Astrocyte (in vitro differentiated cells and primary cell): Measurements from ENCODE around the gene PPBP. TPM values are rescaled to one million over a fixed set of nuclear protein-coding genes. Genes with fewer than 3 reads are reported as not detected.
A peak's percentile ranks its signal among the peaks of the same experiment; 100 is the strongest.

Experiments
- DNase-seq: peaks from one replicate; pipeline ENCODE4 v3.0.0-alpha.2; 2010; ENCODE audit warnings: low read depth
- FAIRE-seq: peaks from 2 replicates; lab custom pipeline; 2011; peaks lifted over from hg19 to GRCh38; lab: Jason Lieb, UNC
- H2AFZ ChIP-seq: 2 replicates; pipeline ENCODE4 v1.6.0; 2012; ENCODE audit warnings: low read depth, low read length, inconsistent platforms
- H3K27ac ChIP-seq: 2 replicates; pipeline ENCODE4 v1.5.1; 2011; ENCODE audit warnings: low read depth, low read length, inconsistent platforms
- H3K27me3 ChIP-seq: 2 replicates; pipeline ENCODE4 v1.6.0; 2011; ENCODE audit warnings: low read length, inconsistent platforms; ENCODE audit not compliant: insufficient read depth
- H3K36me3 ChIP-seq: 2 replicates; pipeline ENCODE4 v1.5.1; 2011; ENCODE audit warnings: low read length, inconsistent platforms; ENCODE audit not compliant: insufficient read depth
- H3K4me1 ChIP-seq: 2 replicates; pipeline ENCODE4 v1.5.1; 2011; ENCODE audit warnings: low read length, inconsistent platforms; ENCODE audit not compliant: insufficient read depth
- H3K4me2 ChIP-seq: 2 replicates; pipeline ENCODE4 v1.6.0; 2012; ENCODE audit warnings: low read length, inconsistent platforms
- H3K4me3 ChIP-seq: 2 replicates; pipeline ENCODE4 v1.5.1; 2011; ENCODE audit warnings: low read depth, mild to moderate bottlenecking, low read length, inconsistent platforms; ENCODE audit not compliant: insufficient read depth
- H3K79me2 ChIP-seq: 2 replicates; pipeline ENCODE4 v1.6.0; 2012; ENCODE audit warnings: mild to moderate bottlenecking, low read length, inconsistent platforms; ENCODE audit not compliant: insufficient read depth
- H3K9ac ChIP-seq: 2 replicates; pipeline ENCODE4 v1.6.0; 2012; ENCODE audit warnings: mild to moderate bottlenecking, low read length, inconsistent platforms
- H3K9me3 ChIP-seq: 2 replicates; pipeline ENCODE4 v1.5.1; 2012; ENCODE audit warnings: low read depth, mild to moderate bottlenecking, low read length, inconsistent platforms; ENCODE audit not compliant: insufficient read depth
- H4K20me1 ChIP-seq: 2 replicates; pipeline ENCODE4 v1.6.0; 2012; ENCODE audit warnings: low read length, inconsistent platforms; ENCODE audit not compliant: insufficient read depth
- H3K27ac Mint-ChIP-seq: one replicate; pipeline ENCODE4 v1.8.0; 2021; ENCODE audit warnings: mild to moderate bottlenecking, mixed read lengths; ENCODE audit not compliant: unreplicated experiment
- H3K27me3 Mint-ChIP-seq: one replicate; pipeline ENCODE4 v1.8.0; 2021; ENCODE audit warnings: low read depth, mixed read lengths; ENCODE audit not compliant: unreplicated experiment
- H3K36me3 Mint-ChIP-seq: one replicate; pipeline ENCODE4 v1.8.0; 2021; ENCODE audit warnings: low read depth, mixed read lengths; ENCODE audit not compliant: unreplicated experiment
- H3K4me1 Mint-ChIP-seq: one replicate; pipeline ENCODE4 v1.8.0; 2021; ENCODE audit warnings: low read depth, mixed read lengths; ENCODE audit not compliant: unreplicated experiment
- H3K4me3 Mint-ChIP-seq: one replicate; pipeline ENCODE4 v1.8.0; 2021; ENCODE audit warnings: mild to moderate bottlenecking, moderate library complexity, mixed read lengths; ENCODE audit not compliant: unreplicated experiment
- H3K9me3 Mint-ChIP-seq: one replicate; pipeline ENCODE4 v1.8.0; 2021; ENCODE audit warnings: mild to moderate bottlenecking, mixed read lengths; ENCODE audit not compliant: unreplicated experiment
- EZH2 ChIP-seq: IDR thresholded peaks from 2 replicates; pipeline ENCODE4 v1.6.1; 2012; ENCODE audit warnings: mild to moderate bottlenecking, low read length, inconsistent platforms; ENCODE audit not compliant: insufficient read depth
- total RNA-seq: library from RNA; stranded (reverse); gene quantifications from 2 replicates; pipeline ENCODE4 v1.2.1, GENCODE V29; 2021
- TF ChIP-seq, protein P1 (sequence below): IDR thresholded peaks from 2 replicates; pipeline ENCODE4 v1.5.1; 2011; ENCODE audit warnings: low read depth, mild to moderate bottlenecking, inconsistent platforms, low read length, moderate library complexity; ENCODE audit not compliant: insufficient read depth

PPBP gene
- total RNA-seq, 1 donor from 2014 or later, result not detected

DNA sequence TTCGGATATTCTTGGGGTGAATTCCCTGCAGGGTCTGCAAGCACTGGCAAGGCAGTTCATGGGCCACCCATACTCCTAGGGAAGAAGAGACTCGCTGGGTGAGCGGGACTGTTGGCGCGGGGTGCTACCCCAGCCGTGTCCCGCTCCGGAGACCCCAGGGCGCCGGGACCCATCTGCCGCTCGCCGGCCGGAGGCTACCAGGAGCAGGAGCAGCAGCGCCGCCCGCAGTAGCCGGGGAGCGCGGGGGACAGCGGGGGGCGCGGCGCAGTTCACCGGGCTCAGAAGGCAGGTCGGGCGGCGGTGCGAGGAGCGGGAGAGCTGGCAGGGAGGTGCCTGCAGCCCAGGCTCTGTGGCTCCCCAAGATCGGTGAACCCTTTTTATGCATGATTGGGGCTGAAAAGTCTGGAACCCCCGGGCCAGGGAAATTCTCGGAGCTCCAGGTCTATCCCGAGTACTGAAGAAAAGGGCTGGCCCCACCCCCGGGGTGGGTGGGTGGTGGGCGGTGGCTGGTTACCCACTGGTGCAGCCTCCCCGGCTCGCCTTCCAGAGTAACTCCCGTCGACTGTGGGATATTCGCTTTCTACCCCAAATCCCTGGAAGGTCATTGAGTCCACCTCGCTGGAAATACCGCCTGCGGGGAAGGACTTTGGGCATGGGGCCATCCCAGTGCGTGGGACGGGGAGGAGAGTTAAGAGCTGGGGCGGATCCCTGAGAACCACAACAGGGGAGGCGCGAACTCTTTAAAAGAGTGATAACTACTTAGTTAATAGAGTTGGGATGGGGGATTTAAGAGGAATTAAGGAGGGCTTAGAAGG is 43.7 kb downstream of the PPBP start:
- Histone ChIP-seq H3K9ac (no peak overlapping the region), H3K4me2 (peak overlapping the region; percentile 82), H4K20me1 (no peaks in the 10 kb centered on the region), H3K79me2 (no peaks in the 10 kb centered on the region), H3K9me3 (no peaks in the 10 kb centered on the region), H3K27ac (no peak overlapping the region), H3K4me1 (peaks cover 3% of the 10 kb centered on the region), H3K4me3 (peak overlapping the region; percentile 44), H3K36me3 (no peaks in the 10 kb centered on the region), H3K27me3 (peaks cover 19% of the 10 kb centered on the region), H2AFZ (peak overlapping the region; percentile 54)
- Mint-ChIP-seq H3K4me3 (peak overlapping the region; percentile 66), H3K36me3 (no peaks in the 10 kb centered on the region), H3K27me3 (peaks cover 50% of the 10 kb centered on the region), H3K9me3 (no peaks in the 10 kb centered on the region), H3K4me1 (no peaks in the 10 kb centered on the region), H3K27ac (no peak overlapping the region)
- peak; percentile 69 for TF ChIP-seq EZH2
- TF ChIP-seq, protein P1, sequence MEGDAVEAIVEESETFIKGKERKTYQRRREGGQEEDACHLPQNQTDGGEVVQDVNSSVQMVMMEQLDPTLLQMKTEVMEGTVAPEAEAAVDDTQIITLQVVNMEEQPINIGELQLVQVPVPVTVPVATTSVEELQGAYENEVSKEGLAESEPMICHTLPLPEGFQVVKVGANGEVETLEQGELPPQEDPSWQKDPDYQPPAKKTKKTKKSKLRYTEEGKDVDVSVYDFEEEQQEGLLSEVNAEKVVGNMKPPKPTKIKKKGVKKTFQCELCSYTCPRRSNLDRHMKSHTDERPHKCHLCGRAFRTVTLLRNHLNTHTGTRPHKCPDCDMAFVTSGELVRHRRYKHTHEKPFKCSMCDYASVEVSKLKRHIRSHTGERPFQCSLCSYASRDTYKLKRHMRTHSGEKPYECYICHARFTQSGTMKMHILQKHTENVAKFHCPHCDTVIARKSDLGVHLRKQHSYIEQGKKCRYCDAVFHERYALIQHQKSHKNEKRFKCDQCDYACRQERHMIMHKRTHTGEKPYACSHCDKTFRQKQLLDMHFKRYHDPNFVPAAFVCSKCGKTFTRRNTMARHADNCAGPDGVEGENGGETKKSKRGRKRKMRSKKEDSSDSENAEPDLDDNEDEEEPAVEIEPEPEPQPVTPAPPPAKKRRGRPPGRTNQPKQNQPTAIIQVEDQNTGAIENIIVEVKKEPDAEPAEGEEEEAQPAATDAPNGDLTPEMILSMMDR, result no peak
- no peak for FAIRE-seq
- no peak for DNase-seq

DNA sequence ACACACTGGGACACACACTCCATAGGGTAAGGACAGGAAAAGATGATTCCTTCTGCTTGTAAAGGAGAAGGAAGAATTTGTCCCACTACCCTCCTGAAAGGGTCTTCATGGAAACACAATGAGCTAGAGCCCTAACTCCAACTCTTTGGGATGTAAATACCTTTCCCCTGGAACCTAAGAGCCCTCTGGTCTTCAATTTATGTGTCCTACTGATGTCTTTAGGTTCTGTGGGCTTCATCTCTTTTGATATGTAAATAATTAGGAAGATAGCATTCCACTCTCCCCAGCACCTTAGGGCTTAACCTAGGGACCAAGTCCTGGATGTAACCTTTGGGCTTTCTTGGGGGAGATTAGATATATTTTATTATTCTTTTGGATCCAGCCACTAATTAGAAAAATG is 44.4 kb downstream of the PPBP start:
- Histone ChIP-seq H2AFZ (peak overlapping the region; percentile 54), H3K4me2 (peak overlapping the region; percentile 82), H3K27me3 (peaks cover 19% of the 10 kb centered on the region), H3K9ac (no peak overlapping the region), H3K4me1 (peaks cover 3% of the 10 kb centered on the region), H3K4me3 (peak overlapping the region; percentile 44), H3K79me2 (no peaks in the 10 kb centered on the region), H3K9me3 (no peaks in the 10 kb centered on the region), H4K20me1 (no peaks in the 10 kb centered on the region), H3K36me3 (no peaks in the 10 kb centered on the region), H3K27ac (no peak overlapping the region)
- Mint-ChIP-seq H3K9me3 (no peaks in the 10 kb centered on the region), H3K27ac (no peak overlapping the region), H3K4me3 (peak overlapping the region; percentile 66), H3K4me1 (no peaks in the 10 kb centered on the region), H3K36me3 (no peaks in the 10 kb centered on the region), H3K27me3 (peaks cover 50% of the 10 kb centered on the region)
- FAIRE-seq (no peak), DNase-seq (no peak)
- TF ChIP-seq, protein P1, result no peak
- TF ChIP-seq EZH2, result no peak

DNA sequence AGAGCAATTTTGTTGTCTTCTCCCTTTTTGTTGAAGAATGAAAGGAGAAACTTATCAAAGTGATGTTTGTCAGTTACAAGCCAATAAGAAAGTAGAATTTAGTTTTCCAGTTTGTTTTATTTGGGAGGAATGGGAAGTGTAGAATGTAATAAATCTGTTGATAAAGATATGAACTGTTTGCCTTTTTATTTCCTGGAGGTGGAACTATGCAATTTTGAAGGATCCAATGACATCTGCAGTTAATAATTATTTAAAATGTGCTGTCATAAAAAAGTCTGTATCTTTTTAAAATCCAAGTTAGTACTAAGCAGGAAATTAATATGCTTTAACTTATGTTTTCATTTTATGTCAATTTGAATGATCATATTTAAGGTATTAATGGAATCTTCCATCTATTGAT is 51.0 kb downstream of the PPBP start:
- no peaks in the 10 kb centered on the region for H3K4me1 Mint-ChIP-seq
- H3K27me3 Mint-ChIP-seq, result peaks cover 16% of the 10 kb centered on the region
- TF ChIP-seq, protein P1, result no peak
- TF ChIP-seq EZH2, result no peak
- Histone ChIP-seq H3K27me3 (no peaks in the 10 kb centered on the region), H3K9ac (no peak overlapping the region), H3K4me1 (no peaks in the 10 kb centered on the region), H3K4me2 (no peak overlapping the region), H3K36me3 (no peaks in the 10 kb centered on the region), H3K79me2 (no peaks in the 10 kb centered on the region), H4K20me1 (no peaks in the 10 kb centered on the region), H2AFZ (no peak overlapping the region), H3K9me3 (no peaks in the 10 kb centered on the region), H3K4me3 (no peak overlapping the region), H3K27ac (no peak overlapping the region)
- FAIRE-seq (no peak), DNase-seq (no peak)
- H3K27ac Mint-ChIP-seq, result no peak overlapping the region
- H3K36me3 Mint-ChIP-seq, result no peaks in the 10 kb centered on the region
- no peaks in the 10 kb centered on the region for H3K9me3 Mint-ChIP-seq
- H3K4me3 Mint-ChIP-seq, result no peak overlapping the region
